HG02852 (cell line): ENCODE results near the gene RIPPLY3.
"Not testable (repeated sequence)": the region's sequence is repeated elsewhere in the genome, so short reads cannot be mapped to it uniquely, and the experiment has no call there.

Experiments used
- ATAC-seq: cut with Tn5 transposase; IDR thresholded peaks from one replicate; pipeline ENCODE4 v1.9.1; 2021; ENCODE audit warnings: mild to moderate bottlenecking, moderate library complexity; ENCODE audit not compliant: unreplicated experiment

Gene RIPPLY3

DNA sequence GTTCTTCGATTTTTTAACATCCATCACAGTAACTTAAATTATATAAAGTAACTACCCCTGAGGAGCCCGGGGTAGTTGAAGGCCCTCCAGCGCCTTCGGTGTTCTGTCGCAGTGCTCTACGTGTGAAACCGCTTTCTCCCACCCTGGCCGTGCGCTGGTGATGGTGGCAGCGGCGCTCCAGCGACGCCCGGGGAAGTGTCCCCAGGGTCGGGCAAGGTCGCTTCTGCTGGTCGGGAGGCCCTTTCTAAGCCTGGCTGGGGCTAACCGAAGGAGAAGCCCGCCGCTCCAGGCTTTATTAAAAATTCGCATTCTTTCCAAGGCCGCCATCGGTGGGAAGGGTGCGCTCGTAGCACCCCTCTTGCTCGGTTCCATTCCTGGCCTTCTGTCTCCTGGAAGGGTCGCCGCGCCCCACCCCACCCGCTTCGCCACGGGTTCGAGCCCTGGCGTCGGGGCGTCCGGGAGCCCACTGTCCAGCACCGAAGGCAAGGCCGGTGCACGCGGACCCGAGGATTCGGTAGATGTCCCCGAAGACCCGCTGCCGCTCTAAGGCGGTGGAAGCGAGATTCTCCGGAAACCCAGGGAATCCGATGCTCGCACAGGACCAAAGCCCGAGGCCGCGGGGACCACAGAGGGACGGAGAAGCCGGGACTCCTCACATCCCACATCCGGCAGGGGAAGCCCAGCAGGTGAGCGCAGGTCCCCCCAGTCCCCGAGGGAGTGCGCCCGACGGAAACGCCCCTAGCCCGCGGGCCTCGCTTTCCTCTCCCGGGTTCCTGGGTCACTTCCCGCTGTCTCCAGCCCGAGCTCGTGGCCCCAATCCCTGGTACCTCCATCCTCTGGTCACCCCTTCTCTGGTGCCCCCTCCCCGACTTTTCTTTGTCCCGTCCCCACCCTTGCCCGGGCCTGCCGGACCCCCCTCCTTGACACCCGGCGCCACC lies 685 bp upstream of the RIPPLY3 start:
- no peak for ATAC-seq

DNA sequence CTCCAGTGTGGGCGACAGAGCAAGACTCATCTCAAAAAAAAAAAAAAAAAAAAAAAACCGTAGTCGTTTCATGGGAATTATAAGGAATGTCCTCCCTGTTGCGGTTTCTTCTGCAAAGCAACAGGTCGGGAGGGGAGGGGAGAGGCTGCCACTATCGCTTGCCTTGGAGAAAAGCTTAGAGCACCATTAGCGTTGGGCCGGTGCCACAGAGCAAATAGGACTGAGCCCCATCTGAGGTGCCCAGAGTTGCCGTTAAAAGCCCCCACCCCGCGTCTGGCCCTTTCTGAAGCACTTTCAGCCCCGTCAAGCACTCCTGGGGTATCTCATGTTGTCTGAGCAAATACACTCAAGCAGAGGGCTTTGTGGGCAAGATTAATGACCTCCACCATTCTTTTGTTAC lies 2.2 kb downstream of the RIPPLY3 start:
- ATAC-seq = no peak

DNA sequence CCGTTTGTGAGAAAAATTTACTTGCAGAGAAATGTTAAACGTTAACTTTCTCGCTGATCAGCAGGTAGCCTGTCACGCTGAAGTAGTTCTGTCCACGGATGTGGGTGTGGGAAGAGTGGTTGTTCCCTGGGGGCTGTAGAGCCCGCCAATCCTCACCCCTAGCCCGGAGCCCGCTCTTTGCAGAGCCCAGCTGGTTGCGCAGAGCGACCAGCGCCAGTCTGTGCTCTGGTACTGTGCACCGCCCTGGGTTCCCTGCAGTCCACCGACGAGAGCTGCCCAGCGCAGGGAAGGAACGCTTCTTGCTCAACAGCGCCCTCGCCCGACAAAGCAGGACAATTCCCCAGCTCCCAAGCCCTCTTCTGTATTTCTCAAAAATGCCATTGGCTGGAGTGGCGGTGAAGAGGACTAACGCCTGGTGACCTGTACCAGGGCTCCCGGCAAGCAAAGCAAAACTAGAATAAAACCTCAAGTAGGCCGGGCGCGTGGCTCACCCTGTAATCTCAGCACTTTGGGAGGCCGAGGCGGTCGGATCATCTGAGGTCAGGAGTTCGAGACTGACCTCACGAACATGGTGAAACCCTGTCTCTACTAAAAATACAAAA lies 3.3 kb downstream of the RIPPLY3 start:
- no peak for ATAC-seq

DNA sequence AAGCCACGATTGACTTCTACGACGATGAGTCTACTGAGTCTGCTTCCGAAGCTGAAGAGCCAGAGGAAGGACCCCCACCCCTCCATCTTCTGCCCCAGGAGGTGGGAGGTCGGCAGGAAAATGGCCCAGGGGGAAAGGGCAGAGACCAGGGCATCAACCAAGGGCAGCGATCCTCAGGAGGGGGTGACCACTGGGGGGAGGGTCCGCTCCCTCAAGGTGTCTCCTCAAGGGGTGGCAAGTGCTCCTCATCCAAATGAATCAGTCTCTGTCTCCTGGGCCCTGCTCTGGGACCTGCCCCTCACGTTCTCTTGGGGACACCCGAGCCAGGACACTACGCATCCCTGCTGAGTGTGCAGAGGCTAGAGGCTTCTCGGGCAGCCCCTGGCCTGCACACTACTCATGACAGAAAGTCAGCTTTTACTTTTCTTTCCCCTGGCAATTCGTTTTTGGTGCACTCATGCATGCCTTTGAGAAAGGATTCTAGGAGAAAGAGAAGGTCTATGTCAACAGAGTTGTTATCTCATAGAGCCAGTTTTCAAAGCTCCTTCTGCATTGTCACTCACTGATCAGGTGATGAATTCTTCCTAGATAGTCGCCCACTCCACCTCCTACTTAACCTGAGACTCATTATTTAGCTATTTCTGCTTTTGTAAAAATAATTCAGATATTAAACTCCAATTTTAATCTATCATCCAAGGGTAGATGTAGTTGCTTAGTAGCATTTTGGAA lies 11.6 kb downstream of the RIPPLY3 start:
- no peak for ATAC-seq

DNA sequence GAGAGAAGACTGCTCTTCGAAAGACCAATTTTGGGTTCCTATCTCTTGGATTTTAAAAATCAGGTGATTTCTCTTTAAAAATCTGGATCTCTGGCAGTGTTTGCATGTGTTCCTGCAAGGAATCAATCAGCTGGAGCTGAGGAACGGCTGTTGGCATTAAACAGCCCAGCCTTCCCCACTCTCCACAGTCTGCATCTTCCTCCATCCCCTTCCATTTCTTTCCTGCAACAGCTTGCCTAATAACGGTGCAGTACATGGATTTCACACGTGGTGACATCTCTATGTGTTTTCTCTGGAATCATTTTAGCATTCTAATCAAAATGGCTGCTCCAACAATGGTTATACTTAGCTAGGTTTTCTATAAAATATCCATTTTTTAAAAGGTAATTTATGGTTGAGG lies 20.0 kb downstream of the RIPPLY3 start:
- ATAC-seq = no peak

DNA sequence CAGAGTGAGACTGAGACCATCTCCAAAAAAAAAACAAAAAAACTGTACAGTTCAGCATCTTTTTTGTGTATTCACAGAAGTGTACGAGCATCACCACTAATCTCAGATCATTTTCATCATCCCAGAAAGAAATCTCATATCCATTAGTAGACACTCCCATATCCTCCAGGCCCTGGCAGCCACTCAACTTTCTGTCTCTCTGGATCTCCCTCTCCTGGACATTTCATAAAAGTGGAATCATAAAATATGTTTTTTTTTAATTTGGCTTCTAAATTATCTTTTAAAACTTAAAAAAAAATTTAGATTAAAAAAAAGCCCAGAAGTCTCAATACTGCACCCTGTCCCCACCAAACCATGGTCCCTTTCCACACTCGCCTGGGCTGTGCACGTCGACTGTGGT lies 22.1 kb downstream of the RIPPLY3 start:
- ATAC-seq = no peak

DNA sequence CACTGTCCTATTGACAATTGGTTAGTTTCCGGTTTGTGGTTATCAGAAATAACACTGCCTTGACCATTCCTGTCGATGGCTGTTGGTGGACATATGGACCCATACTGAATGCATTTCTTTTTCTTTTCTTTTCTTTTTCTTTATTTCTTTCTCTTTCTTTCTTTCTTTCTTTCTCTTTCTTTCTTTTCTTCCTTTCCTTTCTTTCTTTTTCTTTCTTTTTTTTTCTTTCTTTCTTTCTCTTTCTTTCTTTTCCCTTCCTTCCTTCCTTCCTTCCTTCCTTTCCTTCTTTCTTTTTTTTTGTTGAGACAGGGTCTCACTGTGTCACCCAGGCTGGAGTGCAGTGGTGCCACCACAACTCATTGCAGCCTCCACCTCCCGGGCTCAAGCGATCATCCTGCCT lies 24.4 kb downstream of the RIPPLY3 start:
- no peak for ATAC-seq

DNA sequence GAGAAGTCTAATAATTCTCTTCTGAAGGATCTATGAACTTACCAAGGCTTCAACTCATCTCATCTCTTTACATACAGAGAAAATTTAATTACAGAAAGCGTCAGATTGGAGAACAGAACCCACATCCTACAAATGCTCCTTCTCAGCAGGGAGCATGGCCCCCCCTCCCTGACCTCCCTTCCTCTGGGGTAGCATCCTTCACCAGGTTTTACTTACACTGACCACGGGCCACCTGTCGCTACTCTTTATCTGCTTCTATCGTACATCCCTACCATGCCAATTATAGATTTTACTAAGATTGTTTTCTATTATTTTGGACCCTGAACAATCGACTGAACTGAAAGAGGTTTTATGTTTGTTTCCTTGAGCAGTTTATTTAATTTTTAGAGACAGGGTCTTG lies 25.8 kb downstream of the RIPPLY3 start:
- ATAC-seq = no peak

DNA sequence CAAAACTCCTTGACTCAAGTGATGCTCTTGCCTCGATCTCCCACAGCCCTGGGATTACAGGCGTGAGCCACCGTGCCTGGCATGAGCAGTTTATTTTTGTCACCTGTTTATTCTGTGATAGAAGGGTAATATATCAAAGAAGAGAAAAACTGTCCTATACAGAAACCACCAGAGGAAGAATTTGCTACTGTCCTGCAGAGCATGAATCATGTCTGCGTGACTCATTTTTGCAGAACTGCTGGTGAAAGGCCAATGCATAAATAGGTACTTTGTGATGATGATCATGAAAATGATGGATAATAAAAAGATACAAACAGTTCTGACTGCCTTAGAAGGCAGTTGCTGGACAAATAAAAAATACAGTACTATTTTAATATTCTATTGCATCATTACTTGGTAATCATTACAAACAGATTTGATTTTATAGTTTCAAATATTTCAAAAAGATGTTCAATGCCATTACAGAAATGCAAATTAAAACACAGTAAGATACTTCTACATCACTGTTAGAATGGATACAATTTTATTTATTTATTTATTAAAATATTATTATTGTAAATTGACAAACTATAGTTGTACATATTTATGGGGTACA lies 26.5 kb downstream of the RIPPLY3 start:
- no peak for ATAC-seq

DNA sequence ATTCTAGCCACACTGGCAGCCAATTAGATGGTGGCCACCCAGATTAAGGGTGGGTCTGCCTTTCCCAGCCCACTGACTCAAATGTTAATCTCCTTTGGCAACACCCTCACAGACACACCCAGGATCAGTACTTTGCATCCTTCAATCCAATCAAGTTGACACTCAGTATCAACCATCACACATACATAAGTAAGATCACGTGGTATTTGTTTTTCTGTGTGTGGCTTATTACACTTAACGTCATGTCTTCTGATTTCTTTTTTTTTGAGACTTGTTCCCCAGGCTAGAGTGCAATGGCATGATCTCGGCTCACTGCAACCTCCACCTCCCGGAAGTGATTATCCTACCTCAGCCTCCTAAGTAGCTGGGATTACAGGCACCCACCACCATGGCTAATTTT lies 27.9 kb downstream of the RIPPLY3 start:
- not testable (repeated sequence) for ATAC-seq

DNA sequence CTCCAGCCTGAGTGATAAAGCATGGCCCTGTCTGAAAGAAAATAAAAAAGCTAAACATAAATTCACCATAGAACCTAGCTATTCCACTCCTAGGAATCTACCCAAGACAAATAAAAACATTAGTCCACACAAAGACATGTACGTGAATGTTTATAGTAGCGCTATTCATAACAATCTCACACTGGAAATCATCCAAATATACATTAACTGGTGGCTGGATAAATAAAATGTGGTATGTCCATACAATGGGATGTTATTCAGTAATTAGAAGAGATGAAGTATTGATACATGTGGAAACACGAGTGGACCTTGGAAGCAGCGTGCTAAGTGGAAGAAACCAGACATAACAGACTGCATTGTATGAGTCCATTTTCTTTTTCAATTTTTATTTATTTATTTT lies 29.7 kb downstream of the RIPPLY3 start:
- no peak for ATAC-seq

DNA sequence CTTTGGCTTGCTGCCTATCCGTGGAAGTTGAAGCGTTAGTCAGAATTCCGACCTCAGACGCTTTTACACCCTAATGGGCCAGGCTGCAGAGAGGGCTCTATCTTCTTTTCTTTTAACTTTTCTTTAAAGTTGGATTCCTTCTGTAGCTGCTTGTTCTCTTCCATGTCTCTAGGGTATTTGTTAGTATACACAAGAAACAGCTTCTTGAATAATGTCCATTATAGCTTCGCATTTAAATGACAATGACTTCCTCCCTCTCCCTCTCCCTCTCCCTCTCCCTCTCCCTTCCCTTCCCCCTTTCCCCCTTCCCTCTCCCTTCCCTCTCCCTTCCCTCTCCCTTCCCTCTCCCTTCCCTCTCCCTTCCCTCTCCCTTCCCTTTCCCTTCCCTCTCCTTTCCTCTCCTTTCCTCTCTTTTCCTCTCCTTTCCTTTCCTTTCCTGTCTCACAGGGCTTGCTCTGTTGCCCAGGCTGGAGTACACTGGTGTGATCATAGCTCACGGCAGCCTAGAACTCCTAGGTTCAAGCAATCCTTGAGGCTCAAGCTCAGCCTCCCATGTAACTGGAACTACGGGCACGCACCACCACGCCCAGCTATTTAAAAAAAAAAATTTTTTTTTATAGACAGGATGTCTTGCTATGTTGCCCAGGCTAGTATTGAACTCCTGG lies 33.0 kb downstream of the RIPPLY3 start:
- ATAC-seq = no peak

DNA sequence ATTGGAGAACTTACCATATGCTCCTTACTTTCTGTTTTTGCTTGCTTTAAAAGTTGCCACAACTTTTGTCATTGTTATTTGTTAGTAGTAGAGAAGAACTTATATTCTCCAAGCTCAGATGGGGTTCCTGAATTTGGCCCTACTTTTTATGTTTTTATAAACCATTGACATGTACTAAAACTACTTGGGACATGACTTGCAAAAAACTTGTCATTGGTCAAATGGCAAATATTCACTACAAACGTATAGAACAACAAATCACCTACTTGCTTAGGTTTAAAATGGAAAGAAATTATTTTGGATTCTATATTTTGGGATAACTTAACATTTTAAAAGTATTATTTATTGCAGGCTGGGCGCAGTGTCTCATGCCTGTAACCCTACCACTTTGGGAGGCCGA lies 33.7 kb downstream of the RIPPLY3 start:
- no peak for ATAC-seq

DNA sequence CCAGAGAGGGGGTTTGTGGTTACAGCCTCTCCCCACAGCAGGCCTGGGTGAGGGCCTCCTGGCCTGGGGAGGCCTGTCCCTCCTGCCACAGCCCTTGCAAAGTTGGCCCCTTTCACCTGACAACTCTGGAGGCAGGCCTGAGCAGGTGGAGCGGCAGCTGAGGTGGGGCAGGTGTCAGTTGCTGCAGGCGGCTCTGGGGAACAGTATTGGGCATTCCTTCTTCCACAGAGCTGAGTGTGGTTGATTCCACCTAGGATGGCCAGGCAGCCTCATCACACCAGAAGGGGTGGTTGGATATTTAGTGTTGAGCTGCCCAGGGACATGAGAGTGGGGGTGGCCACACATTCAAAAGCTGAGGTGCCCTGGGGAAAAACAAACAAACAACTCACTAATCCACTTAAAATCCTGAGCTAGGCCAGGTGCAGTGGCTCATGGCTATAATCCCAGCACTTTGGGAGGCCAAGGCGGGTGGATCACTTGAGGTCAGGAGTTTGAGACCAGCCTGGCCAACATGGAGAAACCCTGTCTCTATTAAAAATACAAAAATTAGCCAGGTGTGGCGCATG lies 35.3 kb downstream of the RIPPLY3 start:
- no peak for ATAC-seq

DNA sequence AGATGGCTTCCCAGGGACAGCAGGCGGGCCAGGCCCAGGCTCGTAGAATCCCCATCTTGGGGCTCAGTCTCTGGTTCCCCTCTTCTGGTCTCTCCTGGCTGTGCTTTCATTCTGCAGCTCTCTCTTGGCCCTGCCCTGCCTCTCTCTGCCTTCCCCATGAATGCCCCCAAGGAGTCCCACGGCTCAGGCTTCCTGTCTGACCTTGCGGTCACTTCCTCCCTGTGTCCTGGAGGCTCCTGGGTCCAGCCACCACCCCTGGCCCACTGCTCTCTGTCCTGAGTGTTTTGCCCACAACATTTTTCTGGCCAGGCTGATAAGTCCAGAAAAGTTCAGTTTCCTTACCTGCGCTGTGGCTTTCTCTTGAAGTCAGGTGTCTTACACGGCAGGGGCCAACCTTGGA lies 37.3 kb downstream of the RIPPLY3 start:
- no peak for ATAC-seq

DNA sequence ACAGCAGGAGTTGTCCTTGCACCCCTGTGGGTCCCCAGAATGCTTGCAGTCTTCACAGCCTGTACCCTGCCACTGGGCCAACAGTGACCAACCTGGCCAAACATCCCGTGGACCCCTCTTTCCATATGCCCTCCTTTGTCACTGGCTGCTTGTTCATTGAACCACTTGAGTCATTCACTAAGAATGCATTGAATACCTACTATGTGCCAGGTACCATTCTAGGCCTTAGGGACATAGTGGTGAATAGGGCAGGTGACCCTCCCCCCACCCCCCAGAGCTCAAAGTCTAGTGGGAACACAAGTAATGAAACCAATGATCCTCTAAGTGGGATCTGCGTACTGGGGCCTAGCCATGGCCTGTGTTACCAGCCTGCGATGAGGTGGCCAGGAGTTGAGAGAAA lies 38.1 kb downstream of the RIPPLY3 start:
- no peak for ATAC-seq

DNA sequence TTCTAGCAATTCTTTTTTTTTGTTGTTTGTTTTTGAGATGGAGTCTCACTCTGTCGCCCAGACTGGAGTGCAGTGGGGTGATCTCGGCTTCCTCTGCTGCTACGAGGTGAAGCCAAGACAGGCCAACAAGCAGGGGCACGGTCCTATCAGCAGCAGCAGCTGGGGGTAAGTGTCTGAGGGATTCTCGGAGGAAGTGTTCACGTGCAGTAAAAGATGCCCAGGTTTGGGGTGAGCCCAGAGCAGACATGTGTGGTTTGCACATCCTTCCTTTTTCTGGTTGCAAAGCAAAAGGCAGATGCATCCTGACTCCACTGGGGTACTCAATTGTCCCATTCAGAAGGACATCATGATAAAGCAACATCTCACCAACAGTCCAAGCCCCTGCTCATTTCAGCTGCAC lies 38.6 kb downstream of the RIPPLY3 start:
- no peak for ATAC-seq

DNA sequence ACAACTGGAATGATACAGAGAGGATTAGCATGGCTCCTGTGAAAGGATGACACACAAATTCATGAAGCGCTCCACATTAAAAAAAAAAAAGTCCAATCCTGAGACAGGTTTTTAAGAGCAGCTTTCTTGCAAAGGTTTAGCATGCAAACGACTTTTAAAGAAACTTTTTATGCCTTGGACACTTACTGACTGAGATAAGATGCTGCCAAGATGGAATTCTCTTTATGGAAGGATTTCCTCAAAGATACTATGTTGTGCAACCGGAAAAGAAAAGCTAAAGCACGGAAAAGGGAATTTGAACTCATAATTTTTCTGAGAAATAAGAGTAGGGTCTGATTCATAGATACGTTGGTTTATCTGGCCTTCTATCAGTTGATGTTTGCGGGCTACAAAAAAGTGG lies 39.1 kb downstream of the RIPPLY3 start:
- ATAC-seq = no peak

DNA sequence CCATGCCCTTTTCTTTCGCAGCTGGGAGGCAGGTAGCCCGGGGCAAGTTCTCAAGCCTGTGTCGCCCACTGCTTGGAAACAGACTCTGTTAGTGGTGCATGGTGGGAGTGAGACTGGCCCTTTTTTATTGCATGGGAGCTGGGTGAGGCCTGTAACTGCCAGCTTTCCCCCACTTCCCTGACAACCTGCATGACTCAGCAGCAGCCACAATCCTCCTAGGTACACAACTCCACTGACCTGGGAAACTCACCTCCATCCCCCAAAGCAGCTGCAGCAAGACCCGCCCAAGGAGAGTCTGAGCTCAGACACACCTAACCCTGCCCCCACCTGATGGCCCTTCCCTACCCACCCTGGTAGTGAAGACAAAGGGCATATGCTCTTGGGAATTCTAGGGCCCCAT lies 40.6 kb downstream of the RIPPLY3 start:
- no peak for ATAC-seq

DNA sequence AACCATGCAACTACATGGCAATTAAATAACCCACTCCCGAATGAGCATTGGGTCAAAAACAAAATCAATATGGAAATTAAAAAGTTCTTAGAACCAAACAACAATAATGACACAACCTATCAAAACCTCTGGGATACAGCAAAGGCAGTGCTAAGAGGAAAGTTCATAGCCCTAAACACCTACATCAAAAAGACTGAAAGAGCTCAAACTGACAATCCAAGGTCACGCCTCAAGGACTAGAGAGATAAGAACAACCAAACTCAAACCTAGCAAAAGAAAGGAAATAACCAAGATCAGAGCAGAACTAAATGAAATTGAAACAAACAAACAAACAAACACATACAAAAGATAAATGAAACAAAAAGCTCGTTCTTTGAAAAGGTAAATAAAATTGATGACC lies 43.2 kb downstream of the RIPPLY3 start:
- not testable (repeated sequence) for ATAC-seq
